Head of caudate nucleus (tissue), 42 donors: Measurements from ENCODE around the gene HOXB3.

Source experiments
- DNase-seq, 42 donors: peaks; one replicate each; pipeline versions ENCODE4 v3.0.0 to v3.0.0-alpha.2; 2020 to 2021; ENCODE audit warnings: mixed read lengths in 7 of 42
- intact Hi-C: fragments of 100-400 bp; cut with DNase I; formaldehyde crosslinking; loops from one replicate; pipeline ENCODE4 v1.15.0; 2022

HOXB3 gene

DNA sequence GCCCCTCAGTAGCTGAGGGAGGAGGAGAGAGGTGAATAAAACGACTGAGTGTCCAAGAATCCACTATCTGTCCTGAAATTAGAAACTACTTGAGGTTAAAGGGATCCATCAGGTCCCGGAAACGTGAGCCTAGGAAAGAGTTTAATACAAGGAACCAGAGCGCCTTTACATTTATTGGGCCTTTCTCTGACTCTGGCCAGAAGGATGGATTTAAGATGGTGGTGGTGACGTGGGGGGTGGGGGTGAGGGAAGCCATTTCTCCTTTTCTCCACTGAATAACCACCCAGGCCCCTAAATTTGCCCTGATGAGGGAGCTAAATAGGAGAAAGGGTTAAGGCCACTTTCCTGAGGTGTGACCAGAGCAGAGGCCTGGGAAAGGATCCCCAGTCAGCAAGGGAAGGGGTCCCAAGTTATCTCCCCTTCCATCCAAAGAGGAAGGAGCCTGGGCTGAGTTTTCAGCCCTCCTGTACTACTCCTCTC, 37.1 kb upstream of the HOXB3 start:
- intact Hi-C loops: no loop called here
- DNase-seq: no peak

- DNase-seq: no peak
- intact Hi-C loops: no loop called here
Observed at GRCh38 chr17:48626245-48627117, 36.4 kb upstream of the HOXB3 start, which contains the start of gene HOXB9. Gene HOXB9, minus strand, starts transcription at chr17:48626358. Its CDS starts 89 bp downstream, at chr17:48626269.

- intact Hi-C loops: no loop called here
Observed at GRCh38 chr17:48625495-48626244, 35.6 kb upstream of the HOXB3 start.

DNA sequence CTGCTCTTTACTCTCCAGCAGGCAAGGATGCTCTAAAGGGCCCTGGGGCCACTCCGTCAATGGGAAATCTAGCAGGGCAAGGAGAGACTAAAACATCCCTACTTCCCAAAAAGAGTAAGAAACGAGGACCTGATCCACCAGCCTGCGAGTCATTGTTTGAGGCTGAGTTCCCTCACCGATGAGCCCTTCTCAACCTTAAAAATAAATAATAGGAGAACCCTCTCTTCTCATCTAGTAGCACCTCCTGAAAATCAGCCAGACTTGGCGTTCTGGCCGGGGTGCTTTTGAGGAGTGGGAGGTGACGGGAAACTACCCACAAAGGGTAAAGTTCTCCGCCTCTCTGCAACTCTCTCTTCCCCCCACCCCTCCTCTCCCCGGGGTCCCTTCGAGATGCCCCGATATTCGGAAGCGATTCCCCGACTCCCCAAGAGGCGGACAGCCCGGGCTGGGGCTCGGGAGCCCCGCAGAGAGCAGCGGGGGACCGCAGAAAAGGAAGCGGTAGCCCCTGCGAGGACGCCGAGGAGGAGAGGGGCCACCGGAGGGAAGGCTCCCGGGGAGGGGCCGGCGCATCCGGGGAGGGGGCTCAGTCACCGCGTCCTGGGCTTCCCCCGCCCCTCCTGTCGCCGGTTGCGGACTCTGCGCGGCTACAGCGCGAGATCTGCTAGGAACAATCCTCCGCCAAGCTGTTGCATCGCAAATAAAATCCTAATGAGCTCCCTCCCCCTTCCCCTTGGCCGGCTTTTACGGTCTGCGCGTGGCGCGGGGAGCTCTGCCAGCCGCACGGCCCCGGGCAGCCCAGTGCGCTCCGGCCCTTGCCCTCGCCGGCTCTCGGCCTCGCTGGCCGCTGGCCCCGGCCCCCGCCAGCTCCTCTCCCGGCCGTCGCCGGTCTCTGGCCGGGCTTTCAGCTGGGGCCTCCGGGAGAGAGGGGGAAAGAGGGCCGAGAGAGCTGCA, 34.8 kb upstream of the HOXB3 start:
- peak in 4 of 42 donors; percentile 3 to 19 (median 9) for DNase-seq
- intact Hi-C loops: no loop called here

More at GRCh38 chr17:48625495-48626244, 35.6 kb upstream of the HOXB3 start:
- DNase-seq: no peak

DNA sequence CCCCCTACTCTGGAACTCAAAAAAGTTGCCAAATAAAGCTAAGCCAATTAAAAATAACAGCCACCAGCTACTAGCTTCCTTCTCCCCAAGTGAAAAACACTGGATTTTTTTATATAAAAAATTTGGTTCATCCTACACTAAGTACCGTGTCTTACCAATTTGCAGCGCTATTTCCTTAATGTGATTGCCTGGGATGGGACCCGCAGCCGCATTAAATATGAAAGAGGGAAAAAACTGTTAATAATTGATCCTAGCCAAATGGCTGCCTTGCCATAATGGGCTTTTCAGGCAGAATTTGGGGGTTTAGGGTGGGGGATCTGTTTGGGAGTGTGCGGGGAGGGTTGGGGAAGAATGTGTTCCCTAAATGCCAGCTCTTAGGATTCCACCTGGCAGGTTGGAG, 34.1 kb upstream of the HOXB3 start:
- no peak for DNase-seq
- intact Hi-C loops: no loop called here

- intact Hi-C loops: no loop called here
- DNase-seq: no peak
Observed at GRCh38 chr17:48623583-48623982, 33.5 kb upstream of the HOXB3 start.

DNA sequence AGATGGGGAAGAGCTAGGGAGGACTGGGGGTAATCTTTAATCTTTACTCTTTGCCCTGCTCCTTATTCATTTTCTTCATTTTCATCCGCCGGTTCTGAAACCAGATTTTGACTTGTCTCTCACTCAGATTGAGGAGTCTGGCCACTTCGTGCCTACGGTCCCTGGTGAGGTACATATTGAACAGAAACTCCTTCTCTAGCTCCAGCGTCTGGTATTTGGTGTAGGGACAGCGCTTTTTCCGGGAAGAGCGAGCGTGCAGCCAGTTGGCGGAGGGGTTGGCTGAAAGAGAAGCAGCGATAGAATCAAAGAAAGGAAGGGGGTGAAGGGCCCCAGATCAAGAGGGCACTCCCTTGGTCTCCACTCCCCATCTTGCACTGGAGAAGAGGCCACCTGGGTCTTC, 32.8 kb upstream of the HOXB3 start:
- DNase-seq: no peak
- intact Hi-C loops: no loop called here

GRCh38 chr17:48621410-48622392, 31.7 kb upstream of the HOXB3 start:
- DNase-seq: no peak
- intact Hi-C loops: no loop called here

GRCh38 chr17:48620461-48621139, 30.6 kb upstream of the HOXB3 start:
- DNase-seq: no peak
- intact Hi-C loops: no loop called here

DNA sequence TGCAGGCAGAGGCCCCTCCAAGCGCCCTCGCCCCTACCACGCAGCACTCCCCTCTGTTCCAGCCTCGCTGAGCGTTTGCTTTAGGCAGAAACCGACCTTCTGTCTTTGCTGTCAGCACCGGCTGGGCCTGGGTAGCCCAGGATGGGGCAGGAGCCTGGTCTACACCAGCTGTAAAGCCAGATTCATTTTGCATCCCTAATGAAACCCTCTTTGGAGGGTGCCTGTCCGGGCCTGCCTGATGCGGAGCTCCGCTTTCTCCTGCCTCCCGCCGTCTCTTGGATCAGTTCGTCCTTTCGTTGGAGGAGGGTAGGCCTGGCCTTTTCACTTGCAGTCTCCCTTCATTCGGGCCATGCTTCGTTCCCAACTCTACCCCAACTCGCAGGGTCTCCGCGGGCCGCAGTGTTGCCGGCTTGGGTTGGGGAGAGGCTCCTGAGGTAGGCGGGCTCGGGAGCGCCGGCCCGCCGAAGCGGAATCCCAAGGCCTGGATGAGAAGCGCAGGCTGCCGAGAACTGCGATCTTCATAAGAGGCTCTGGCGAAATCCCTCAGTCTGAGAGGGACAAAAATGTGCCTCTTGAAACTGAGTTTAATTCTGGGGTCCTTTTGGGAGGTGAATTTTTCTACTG, 29.9 kb upstream of the HOXB3 start:
- DNase-seq: no peak
- intact Hi-C loops: loop anchor here (2.0 kb wide), 1 partner anchor 595 kb away; no protein-coding TSS in a partner anchor

DNA sequence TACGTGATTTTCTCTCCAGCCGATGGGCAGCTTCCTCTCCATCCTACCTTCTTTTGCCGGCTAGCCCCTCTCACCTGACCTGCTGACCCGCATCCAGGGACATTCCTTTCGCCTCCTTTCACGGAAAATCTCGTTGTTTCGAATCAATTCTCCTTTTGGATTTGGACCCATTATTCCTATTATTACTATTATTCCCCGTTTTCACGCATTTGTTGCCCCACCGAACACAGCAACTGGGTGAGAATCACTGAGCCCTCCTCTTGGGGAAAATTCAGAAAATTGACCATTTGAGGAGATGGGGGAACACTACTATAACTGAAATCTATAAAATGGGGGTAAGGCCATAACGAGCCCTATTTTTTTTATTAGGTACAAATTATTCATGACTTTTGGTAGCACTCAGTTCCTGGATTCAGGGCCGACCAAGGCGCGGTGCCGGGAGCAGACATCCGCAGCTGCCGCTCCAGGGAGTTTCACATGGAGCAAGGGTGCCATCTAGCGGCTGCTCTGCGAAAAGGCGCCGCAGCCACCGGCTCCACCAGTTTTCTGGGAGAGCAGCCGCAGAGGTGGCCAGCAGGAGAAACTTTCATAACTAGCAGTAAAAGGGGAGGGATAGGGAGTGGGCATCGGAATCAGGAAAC, 28.3 kb upstream of the HOXB3 start:
- intact Hi-C loops: loop anchor here (2.0 kb wide), 1 partner anchor 594 kb away; no protein-coding TSS in a partner anchor
- DNase-seq: peak; percentile 71 to 95 (median 90)

- intact Hi-C loops: loop anchor here (2.0 kb wide), 1 partner anchor 593 kb away; no protein-coding TSS in a partner anchor
- no peak for DNase-seq
Observed at GRCh38 chr17:48617471-48618255, 27.6 kb upstream of the HOXB3 start.

- intact Hi-C loops: no loop called here
Observed at GRCh38 chr17:48616717-48617470, 26.9 kb upstream of the HOXB3 start.

DNA sequence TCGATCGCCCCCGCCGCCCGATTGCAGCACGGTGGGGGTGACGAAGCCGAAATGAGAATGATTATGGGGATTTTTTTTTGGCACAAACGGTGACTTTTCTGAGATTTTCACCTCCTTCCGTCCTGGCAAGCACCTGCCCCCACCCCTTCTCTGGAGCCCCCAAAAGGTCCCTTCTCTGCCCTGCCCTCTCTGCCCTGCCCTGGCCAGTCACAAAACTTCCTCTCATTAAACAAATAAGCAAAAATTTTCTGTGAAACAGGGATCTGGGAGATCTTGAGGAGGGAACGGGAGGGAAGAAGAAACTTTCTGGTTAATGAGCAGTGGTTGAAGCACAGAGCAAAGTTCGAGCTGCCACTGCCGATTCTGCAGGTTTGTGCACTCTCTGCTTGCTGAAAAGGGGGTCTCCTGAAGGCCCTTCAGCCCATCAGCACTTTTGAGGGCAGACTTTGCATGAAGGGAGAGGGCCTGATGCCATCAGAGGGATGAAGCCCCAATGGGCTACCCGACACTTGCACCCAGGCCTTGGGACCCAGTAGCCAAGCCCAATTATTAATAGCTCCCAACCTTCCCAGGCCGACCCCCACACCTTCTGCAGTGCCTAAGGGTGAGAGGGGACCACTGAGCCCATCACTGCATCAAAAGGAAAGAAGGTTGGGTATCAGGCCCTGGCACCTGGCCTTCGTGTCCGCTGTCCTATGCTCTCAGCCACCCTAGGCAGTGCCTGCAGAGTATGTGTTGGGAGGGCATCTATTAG, 26.1 kb upstream of the HOXB3 start:
- DNase-seq: no peak

More at GRCh38 chr17:48616717-48617470, 26.9 kb upstream of the HOXB3 start:
- DNase-seq: no peak

More for the DNA sequence above, 26.1 kb upstream of the HOXB3 start:
- intact Hi-C loops: no loop called here
